Measurements from ENCODE around the gene PLD4.

Gene PLD4

DNA sequence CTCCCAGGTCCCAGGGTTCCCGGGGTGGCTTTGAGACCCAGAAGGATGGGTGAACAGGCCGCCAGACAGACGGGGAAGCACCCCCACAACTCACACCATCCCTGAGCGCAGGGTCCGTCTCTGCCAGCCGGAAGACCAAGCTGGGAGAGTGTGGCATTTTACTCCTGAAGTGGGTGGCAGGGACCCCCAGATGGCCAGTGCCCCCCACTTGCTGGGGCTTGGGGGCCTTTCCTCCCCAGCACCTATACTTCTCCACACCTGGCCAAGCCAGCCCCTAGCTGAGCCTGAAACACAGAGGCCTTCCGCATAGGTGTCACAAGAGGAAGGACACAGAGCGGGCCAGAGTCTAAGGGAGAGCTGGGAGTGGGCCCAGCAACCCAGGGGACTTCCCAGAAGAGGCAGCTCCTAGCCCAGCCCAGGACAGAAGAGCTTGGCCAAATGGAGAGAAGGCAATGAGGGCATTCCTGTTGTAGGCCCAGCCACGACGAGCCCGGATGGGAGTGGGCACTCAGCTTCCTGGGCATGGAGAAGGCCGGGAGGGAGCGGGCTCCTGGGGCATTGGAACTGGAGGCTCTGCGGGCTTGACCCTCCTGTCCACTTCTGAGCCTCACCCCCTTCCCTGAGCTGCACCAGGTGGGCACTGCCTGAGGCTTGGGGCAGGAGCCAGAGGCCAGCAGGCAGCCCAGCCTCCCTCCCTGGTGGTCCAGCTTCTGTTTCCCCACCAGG lies 50.1 kb downstream of the PLD4 start:
- Histone ChIP-seq H3K4me3 (no peak overlapping the region), H3K27ac (no peak overlapping the region), H4K20me1 (peaks cover 19% of the 10 kb centered on the region), H3K9ac (no peak overlapping the region), H3K27me3 (no peaks in the 10 kb centered on the region), H3K9me3 (no peaks in the 10 kb centered on the region), H3K4me1 (peaks cover 65% of the 10 kb centered on the region), H3K36me3 (no peaks in the 10 kb centered on the region), H3K4me2 (no peak overlapping the region)
- TF ChIP-seq Cebpa-rat (IDR thresholded peaks at IDR 0.05): no peak

DNA sequence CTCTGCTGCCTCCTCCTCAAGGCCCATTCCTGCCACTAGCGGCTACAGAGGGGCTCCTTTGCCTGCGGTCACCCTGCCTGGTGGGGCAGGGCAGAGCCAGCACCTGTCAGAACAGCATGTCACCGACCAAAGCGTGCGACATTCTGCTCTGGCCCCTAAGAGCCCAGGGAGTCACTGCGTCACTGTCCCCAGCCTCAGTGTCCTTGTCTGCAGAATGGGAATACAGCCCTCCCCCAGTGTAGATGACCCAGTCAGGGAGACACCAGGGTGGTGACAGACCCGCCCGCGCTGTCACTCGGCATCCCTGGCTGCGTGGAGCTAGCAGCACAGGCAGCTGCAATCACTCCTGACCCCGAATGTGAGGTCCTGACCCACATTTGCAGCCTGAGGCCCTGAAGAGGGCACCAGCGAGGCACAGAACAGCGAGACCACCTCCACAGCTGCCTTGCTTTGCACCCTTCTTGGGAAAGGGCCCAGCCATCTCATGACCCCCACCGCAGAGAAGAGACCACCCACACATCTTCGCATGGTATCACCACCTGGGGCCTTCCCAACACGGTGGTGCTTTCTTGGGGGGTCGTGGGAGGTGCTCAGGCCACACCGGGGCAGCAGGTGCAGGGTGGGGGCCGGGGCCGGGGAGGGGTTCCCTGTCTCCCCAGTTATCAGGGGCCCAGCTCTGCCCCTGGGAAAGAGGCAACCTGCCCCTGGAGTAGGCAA lies 51.0 kb downstream of the PLD4 start:
- Histone ChIP-seq H3K9ac (no peak overlapping the region), H3K36me3 (no peaks in the 10 kb centered on the region), H4K20me1 (peaks cover 19% of the 10 kb centered on the region), H3K9me3 (no peaks in the 10 kb centered on the region), H3K4me2 (peak overlapping the region; percentile 34), H3K4me3 (no peak overlapping the region), H3K27me3 (no peaks in the 10 kb centered on the region), H3K4me1 (peaks cover 72% of the 10 kb centered on the region), H3K27ac (no peak overlapping the region)
- no peak for TF ChIP-seq Cebpa-rat (IDR thresholded peaks at IDR 0.05)

- Histone ChIP-seq H3K9ac (no peak overlapping the region), H3K4me1 (peaks cover 72% of the 10 kb centered on the region), H3K4me3 (no peak overlapping the region)
Measured at GRCh38 chr14:104976198-104977007, 51.7 kb downstream of the PLD4 start.

DNA sequence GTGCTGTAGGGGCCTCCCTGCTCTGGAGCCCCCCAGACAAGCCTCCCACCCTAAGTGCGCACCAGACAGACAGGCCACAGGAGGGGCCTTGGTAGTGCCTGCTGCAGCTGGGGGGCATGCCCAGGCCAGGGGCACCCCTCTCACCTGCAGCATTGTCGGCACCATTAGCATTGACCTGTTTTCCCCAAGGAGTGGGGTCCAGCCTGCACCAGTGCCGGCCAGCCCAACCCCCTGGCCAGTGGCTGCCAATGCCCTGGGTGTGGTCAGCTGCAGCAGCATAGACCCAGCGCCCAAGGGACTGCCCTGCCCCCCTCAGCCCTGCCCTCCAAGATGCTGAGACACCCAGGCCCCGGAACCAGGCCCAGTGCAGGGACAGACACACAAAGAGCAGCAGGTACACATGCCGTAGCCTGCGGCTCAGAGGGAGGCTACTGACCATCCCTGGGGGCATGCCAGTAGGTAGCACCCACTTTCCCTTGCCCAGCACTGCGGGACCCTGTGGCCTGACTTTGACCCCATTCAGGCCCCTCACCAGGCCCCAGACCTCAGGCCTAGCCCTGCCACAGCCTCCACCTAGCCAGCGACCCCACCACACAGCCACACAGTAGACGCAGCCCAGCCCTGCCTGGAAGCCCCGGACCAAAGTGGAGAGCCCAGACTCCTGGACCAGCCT lies 52.5 kb downstream of the PLD4 start:
- Histone ChIP-seq H3K9ac (peak overlapping the region; percentile 77), H3K27ac (peak overlapping the region; percentile 70; the same call in 1 of the 2 replicates), H3K4me1 (peaks cover 74% of the 10 kb centered on the region)

More at GRCh38 chr14:104976198-104977007, 51.7 kb downstream of the PLD4 start:
- Histone ChIP-seq H4K20me1 (peaks cover 19% of the 10 kb centered on the region), H3K4me2 (peak overlapping the region; percentile 100), H3K36me3 (no peaks in the 10 kb centered on the region), H3K27ac (0 out of 2 replicates have a peak overlapping the region, but pooled peaks have one; percentile 70), H3K9me3 (no peaks in the 10 kb centered on the region), H3K27me3 (no peaks in the 10 kb centered on the region)
- no peak for TF ChIP-seq Cebpa-rat (IDR thresholded peaks at IDR 0.05)

GRCh38 chr14:104977681-104978653 lies 53.3 kb downstream of the PLD4 start, which contains the start of gene AHNAK2:
Gene AHNAK2, minus strand, starts transcription at chr14:104978374. Its CDS starts 137 bp downstream, at chr14:104978237.
- no peaks in the 10 kb centered on the region for H3K36me3 ChIP-seq
- H3K9ac ChIP-seq: peak within 1 kb of the TSS; percentile 77
- peaks cover 19% of the 10 kb centered on the region for H4K20me1 ChIP-seq
- peak within 1 kb of the TSS; percentile 70 for H3K4me3 ChIP-seq
- no peaks in the 10 kb centered on the region for H3K9me3 ChIP-seq
- H3K4me1 ChIP-seq: peaks cover 74% of the 10 kb centered on the region
- no peaks in the 10 kb centered on the region for H3K27me3 ChIP-seq
- TF ChIP-seq Cebpa-rat (IDR thresholded peaks at IDR 0.05): no peak
- H3K27ac ChIP-seq: peak within 1 kb of the TSS; percentile 70; the same call in 1 of the 2 replicates
- peak within 1 kb of the TSS; percentile 100 for H3K4me2 ChIP-seq

More for the DNA sequence above, 52.5 kb downstream of the PLD4 start:
- Histone ChIP-seq H3K4me3 (peak overlapping the region; percentile 70), H3K27me3 (no peaks in the 10 kb centered on the region), H3K4me2 (peak overlapping the region; percentile 100), H3K9me3 (no peaks in the 10 kb centered on the region), H3K36me3 (no peaks in the 10 kb centered on the region), H4K20me1 (peaks cover 19% of the 10 kb centered on the region)
- TF ChIP-seq Cebpa-rat (IDR thresholded peaks at IDR 0.05): no peak

- Histone ChIP-seq H3K9me3 (no peaks in the 10 kb centered on the region), H3K4me3 (no peak overlapping the region), H3K4me1 (peaks cover 80% of the 10 kb centered on the region), H3K4me2 (peak overlapping the region; percentile 100), H3K36me3 (no peaks in the 10 kb centered on the region), H3K9ac (no peak overlapping the region), H3K27ac (peak overlapping the region; percentile 4; the same call in 1 of the 2 replicates), H3K27me3 (no peaks in the 10 kb centered on the region), H4K20me1 (peaks cover 19% of the 10 kb centered on the region)
- no peak for TF ChIP-seq Cebpa-rat (IDR thresholded peaks at IDR 0.05)
Measured at GRCh38 chr14:104978746-104979691, 54.3 kb downstream of the PLD4 start.

DNA sequence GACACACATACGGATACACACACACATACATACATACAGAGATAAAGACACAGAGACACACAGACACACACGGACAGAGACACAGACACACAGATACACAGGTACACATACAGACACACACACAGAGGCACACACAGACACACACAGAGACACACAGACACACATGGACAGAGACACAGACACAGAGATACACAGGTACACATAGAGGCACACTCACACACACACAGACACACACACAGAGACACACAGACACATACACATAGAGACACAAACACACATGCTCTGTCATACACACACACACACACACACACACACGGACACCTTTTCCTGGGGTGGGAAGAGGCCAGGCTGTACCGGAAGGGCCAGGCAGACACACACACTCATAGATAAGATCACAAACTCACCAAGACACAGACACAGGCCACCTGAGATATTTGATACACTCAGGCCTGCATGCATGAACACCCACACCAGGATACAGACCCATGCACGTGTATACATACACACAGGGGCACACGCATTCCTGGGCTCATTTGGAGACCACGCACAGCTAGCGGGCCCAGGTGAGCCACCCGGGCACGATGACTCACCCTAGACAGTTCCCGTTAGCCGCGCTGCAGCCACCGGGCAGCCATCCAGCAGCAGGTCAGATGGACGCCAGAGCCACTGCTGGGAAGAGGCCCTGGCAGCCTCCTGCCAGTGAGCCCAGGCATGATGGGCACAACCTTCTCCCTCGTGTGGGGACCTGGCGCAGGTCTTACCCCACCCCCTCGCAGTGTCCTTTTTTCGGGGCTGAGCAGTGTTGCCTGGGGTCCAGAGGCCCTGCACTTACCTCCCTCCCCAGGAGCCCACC lies 55.3 kb downstream of the PLD4 start:
- peak overlapping the region; percentile 77; the same call in 1 of the 2 replicates for H3K27ac ChIP-seq
- TF ChIP-seq Cebpa-rat (IDR thresholded peaks at IDR 0.05): no peak
- H3K4me1 ChIP-seq: peaks cover 90% of the 10 kb centered on the region
- no peaks in the 10 kb centered on the region for H3K27me3 ChIP-seq
- no peaks in the 10 kb centered on the region for H3K9me3 ChIP-seq
- H3K4me2 ChIP-seq: 0 out of 2 replicates have a peak overlapping the region, but pooled peaks have one; percentile 100
- H3K9ac ChIP-seq: no peak overlapping the region
- no peak overlapping the region for H3K4me3 ChIP-seq
- H4K20me1 ChIP-seq: peaks cover 17% of the 10 kb centered on the region
- H3K36me3 ChIP-seq: no peaks in the 10 kb centered on the region
